Placental epithelial cell (primary cell): ENCODE measurements around the gene APOL5. TPM values are rescaled to one million over a fixed set of nuclear protein-coding genes. Genes with fewer than 3 reads are reported as not detected.

ENCODE experiments used
- total RNA-seq: library from RNA; depleted of rRNA; stranded (reverse); fragments of >200 nt; gene quantifications from 2 replicates; pipeline ENCODE4 v1.2.3, GENCODE V29; 2012

Gene APOL5
- total RNA-seq: not detected in 2 replicates

GRCh38 chr22:35717572-35717971 is at the start of gene APOL5:
Gene APOL5, plus strand, starts transcription at chr22:35717872. Its CDS starts 0 bp downstream, at chr22:35717872.

Other genes starting within 250 kb of the APOL5 start
- not detected in 2 replicates for gene RASD2, start 177.0 kb upstream of the APOL5 start, total RNA-seq
- gene MB, start 100.5 kb upstream of the APOL5 start, total RNA-seq: 0.98 TPM in 1 of 2 replicates, not detected in the other
- 3.9 and 6.0 TPM in 2 replicates for gene APOL6, start 69.4 kb upstream of the APOL5 start, total RNA-seq